ENCODE measurements around the gene CAPN3.

CAPN3 gene

GRCh38 chr15:42373274-42373673 is 14.0 kb downstream of the CAPN3 start:
- no peak overlapping the region for H3K4me3 ChIP-seq (ENCODE audit: low read depth in 1 of 2, low read length in 1 of 2)
- TF ChIP-seq CTCF (IDR thresholded peaks at IDR 0.05) = no peak
- H3K36me3 ChIP-seq = no peaks in the 10 kb centered on the region
- H3K9me3 ChIP-seq = no peaks in the 10 kb centered on the region
- no peaks in the 10 kb centered on the region for H3K27me3 ChIP-seq
- peaks cover 32 to 38% of the 10 kb centered on the region in 2 experiments for H3K4me1 ChIP-seq (ENCODE audit: control insufficient read depth in 1 of 2, insufficient read depth in 1 of 2, low read depth in 1 of 2, low read length in 1 of 2)
- no peak overlapping the region for H3K27ac ChIP-seq

- no peaks in the 10 kb centered on the region for H3K27me3 ChIP-seq
- no peak overlapping the region for H3K27ac ChIP-seq
- peaks cover 25 to 32% of the 10 kb centered on the region in 2 experiments for H3K4me1 ChIP-seq (ENCODE audit: control insufficient read depth in 1 of 2, insufficient read depth in 1 of 2, low read depth in 1 of 2, low read length in 1 of 2)
- no peak for TF ChIP-seq CTCF (IDR thresholded peaks at IDR 0.05)
- H3K4me3 ChIP-seq (ENCODE audit: low read depth in 1 of 2, low read length in 1 of 2) = no peak overlapping the region
- H3K36me3 ChIP-seq = no peaks in the 10 kb centered on the region
- no peaks in the 10 kb centered on the region for H3K9me3 ChIP-seq
Measured at GRCh38 chr15:42373936-42374335, 14.6 kb downstream of the CAPN3 start.

GRCh38 chr15:42374810-42375209 is 15.5 kb downstream of the CAPN3 start:
- no peaks in the 10 kb centered on the region for H3K9me3 ChIP-seq
- no peak for TF ChIP-seq CTCF (IDR thresholded peaks at IDR 0.05)
- H3K27me3 ChIP-seq = no peaks in the 10 kb centered on the region
- H3K36me3 ChIP-seq = no peaks in the 10 kb centered on the region
- H3K4me1 ChIP-seq (ENCODE audit: control insufficient read depth in 1 of 2, insufficient read depth in 1 of 2, low read depth in 1 of 2, low read length in 1 of 2) = peaks cover 16 to 23% of the 10 kb centered on the region in 2 experiments
- no peak overlapping the region for H3K27ac ChIP-seq
- H3K4me3 ChIP-seq (ENCODE audit: low read depth in 1 of 2, low read length in 1 of 2) = no peak overlapping the region

GRCh38 chr15:42375252-42375651 is 16.0 kb downstream of the CAPN3 start:
- H3K36me3 ChIP-seq = no peaks in the 10 kb centered on the region
- H3K4me3 ChIP-seq (ENCODE audit: low read depth in 1 of 2, low read length in 1 of 2) = no peak overlapping the region
- TF ChIP-seq CTCF (IDR thresholded peaks at IDR 0.05) = no peak
- no peak overlapping the region for H3K27ac ChIP-seq
- no peaks in the 10 kb centered on the region for H3K27me3 ChIP-seq
- no peaks in the 10 kb centered on the region for H3K9me3 ChIP-seq
- H3K4me1 ChIP-seq (ENCODE audit: control insufficient read depth in 1 of 2, insufficient read depth in 1 of 2, low read depth in 1 of 2, low read length in 1 of 2) = peaks cover 12 to 18% of the 10 kb centered on the region in 2 experiments

- no peak for TF ChIP-seq CTCF (IDR thresholded peaks at IDR 0.05)
- no peaks in the 10 kb centered on the region for H3K36me3 ChIP-seq
- no peaks in the 10 kb centered on the region for H3K27me3 ChIP-seq
- H3K4me3 ChIP-seq (ENCODE audit: low read depth in 1 of 2, low read length in 1 of 2) = no peak overlapping the region
- no peaks in the 10 kb centered on the region for H3K9me3 ChIP-seq
- H3K4me1 ChIP-seq (ENCODE audit: control insufficient read depth in 1 of 2, insufficient read depth in 1 of 2, low read depth in 1 of 2, low read length in 1 of 2) = peaks cover 8 to 15% of the 10 kb centered on the region in 2 experiments
- H3K27ac ChIP-seq = no peak overlapping the region
Measured at GRCh38 chr15:42375941-42376340, 16.6 kb downstream of the CAPN3 start.

- Histone ChIP-seq H3K9me3 (no peaks in the 10 kb centered on the region), H3K27ac (no peak overlapping the region), H3K27me3 (no peaks in the 10 kb centered on the region), H3K4me3 (ENCODE audit: low read depth in 1 of 2, low read length in 1 of 2) (no peak overlapping the region), H3K36me3 (no peaks in the 10 kb centered on the region), H3K4me1 (ENCODE audit: control insufficient read depth in 1 of 2, insufficient read depth in 1 of 2, low read depth in 1 of 2, low read length in 1 of 2) (peaks cover 6 to 11% of the 10 kb centered on the region in 2 experiments)
- TF ChIP-seq CTCF (IDR thresholded peaks at IDR 0.05) = no peak
Measured at GRCh38 chr15:42378011-42378410, 18.7 kb downstream of the CAPN3 start.
